ENCODE data around the gene PEG3. TPM values are rescaled to one million over a fixed set of nuclear protein-coding genes. Genes with fewer than 3 reads are reported as not detected.

Gene PEG3
- polyA plus RNA-seq, 1 donor (not counting 4 experiments of a cell fraction or from before 2014, with no cell fraction given) = 0.14 TPM

DNA sequence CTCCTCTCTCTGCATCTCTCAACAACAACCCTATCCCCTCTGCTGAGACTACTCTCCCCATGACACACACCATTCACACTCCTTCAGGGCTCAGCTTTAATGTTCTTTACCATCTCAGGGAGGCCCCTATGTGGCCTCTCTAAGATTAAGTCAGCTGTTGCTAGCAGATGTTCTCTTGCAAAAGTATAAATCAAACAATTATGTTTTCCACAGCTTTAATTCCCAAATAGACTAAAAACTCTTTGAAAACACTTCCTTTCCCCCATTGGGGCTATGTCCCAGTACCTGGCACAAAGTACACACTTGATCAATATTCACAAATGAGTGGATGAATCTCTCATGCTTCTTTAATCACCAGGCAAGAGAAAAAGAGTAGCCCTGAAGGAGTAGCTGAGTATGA lies 5.1 kb downstream of the PEG3 start:
- no peak for FAIRE-seq
- dilution Hi-C loops (cut with MboI; ENCODE audit: extremely low pct_ligation_motif_present, low sequenced_read_pairs) = no loop called here

DNA sequence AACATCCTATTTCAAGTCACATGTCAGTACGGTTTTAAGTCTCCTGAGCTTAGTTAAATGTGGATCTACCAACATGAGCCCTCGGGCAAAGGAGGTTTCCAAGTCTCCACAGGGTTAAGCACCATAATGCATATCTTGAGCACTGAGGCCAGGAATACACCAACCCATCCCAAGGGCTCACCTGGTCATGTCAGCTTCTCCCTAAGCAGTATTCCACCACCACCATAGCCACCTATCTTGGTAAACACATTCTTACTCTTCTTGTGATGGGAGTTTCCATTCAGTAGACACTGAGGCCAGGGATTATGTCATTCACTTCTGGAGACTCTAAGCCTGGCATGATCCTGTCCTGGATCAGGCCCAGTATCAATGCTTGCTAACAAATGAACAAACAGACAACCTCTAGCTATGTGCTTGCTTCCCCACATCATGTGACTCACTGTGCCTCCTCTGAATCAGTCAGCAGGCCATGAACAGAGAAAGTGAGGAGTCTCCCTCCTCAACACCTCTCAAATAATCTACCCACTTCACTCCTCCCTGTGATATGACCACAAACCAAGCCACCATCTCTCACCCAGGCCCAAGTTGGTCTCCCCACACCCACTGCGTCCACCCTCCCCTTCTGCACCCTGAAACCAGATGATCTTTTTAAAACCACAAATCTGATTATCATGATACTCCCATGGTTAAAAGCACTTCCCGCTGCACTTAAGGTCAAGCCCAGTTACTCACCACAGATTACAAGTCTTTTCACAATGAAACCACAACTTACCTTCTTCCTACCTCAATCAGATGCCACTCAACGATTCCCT lies 5.8 kb downstream of the PEG3 start:
- Histone ChIP-seq H4K20me1 (ENCODE audit: control insufficient read depth, extremely low read depth, insufficient read depth, low read length) (no peaks in the 10 kb centered on the region), H3K4me1 (ENCODE audit: control insufficient read depth, extremely low read depth, insufficient read depth, low read length) (no peaks in the 10 kb centered on the region), H3K4me2 (ENCODE audit: control insufficient read depth, extremely low read depth, insufficient read depth, low read depth, low read length) (no peak overlapping the region), H3K4me3 (ENCODE audit: control insufficient read depth in 2 of 3, extremely low read depth in 1 of 3, insufficient read depth in 2 of 3, low read depth in 1 of 3, low read length in 3 of 3) (no peak overlapping the region), H3K9me1 (ENCODE audit: control insufficient read depth, extremely low read depth, insufficient read depth, low read length) (no peaks in the 10 kb centered on the region), H3K9me3 (ENCODE audit: control insufficient read depth, low read depth, low read length) (peaks cover 15% of the 10 kb centered on the region), H3K36me3 (ENCODE audit: control insufficient read depth in 2 of 2, extremely low read depth in 1 of 2, insufficient read depth in 2 of 2, low read length in 2 of 2) (no peaks in the 10 kb centered on the region), H3K27ac (ENCODE audit: control insufficient read depth, insufficient read depth, low read length) (no peak overlapping the region), H2AFZ (ENCODE audit: control insufficient read depth, low read length) (no peak overlapping the region), H3K9ac (ENCODE audit: control insufficient read depth, extremely low read depth, insufficient read depth, low read length) (no peak overlapping the region), H3K27me3 (ENCODE audit: control insufficient read depth, extremely low read depth, insufficient read depth, low read length) (no peaks in the 10 kb centered on the region), H3K79me2 (ENCODE audit: control insufficient read depth, insufficient read depth, low read length) (no peaks in the 10 kb centered on the region)
- dilution Hi-C loops (cut with MboI; ENCODE audit: extremely low pct_ligation_motif_present, low sequenced_read_pairs) = no loop called here
- DNase-seq (ENCODE audit: low read depth, low spot score) (no peak), FAIRE-seq (no peak)
- no peak for TF ChIP-seq EZH2 (IDR thresholded peaks at IDR 0.05; ENCODE audit: low read length)
- TF ChIP-seq, protein P1, sequence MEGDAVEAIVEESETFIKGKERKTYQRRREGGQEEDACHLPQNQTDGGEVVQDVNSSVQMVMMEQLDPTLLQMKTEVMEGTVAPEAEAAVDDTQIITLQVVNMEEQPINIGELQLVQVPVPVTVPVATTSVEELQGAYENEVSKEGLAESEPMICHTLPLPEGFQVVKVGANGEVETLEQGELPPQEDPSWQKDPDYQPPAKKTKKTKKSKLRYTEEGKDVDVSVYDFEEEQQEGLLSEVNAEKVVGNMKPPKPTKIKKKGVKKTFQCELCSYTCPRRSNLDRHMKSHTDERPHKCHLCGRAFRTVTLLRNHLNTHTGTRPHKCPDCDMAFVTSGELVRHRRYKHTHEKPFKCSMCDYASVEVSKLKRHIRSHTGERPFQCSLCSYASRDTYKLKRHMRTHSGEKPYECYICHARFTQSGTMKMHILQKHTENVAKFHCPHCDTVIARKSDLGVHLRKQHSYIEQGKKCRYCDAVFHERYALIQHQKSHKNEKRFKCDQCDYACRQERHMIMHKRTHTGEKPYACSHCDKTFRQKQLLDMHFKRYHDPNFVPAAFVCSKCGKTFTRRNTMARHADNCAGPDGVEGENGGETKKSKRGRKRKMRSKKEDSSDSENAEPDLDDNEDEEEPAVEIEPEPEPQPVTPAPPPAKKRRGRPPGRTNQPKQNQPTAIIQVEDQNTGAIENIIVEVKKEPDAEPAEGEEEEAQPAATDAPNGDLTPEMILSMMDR (optimal IDR thresholded peaks at IDR 0.05 in 1 of 3, IDR thresholded peaks at IDR 0.05 in 1 of 3, conservative IDR thresholded peaks at IDR 0.05 in 1 of 3; ENCODE audit: extremely low read depth in 1 of 3, insufficient read depth in 2 of 3, low read length in 3 of 3) = no peak

More for the DNA sequence above, 5.1 kb downstream of the PEG3 start:
- Histone ChIP-seq H3K9ac (ENCODE audit: control insufficient read depth, extremely low read depth, insufficient read depth, low read length) (no peak overlapping the region), H3K4me1 (ENCODE audit: control insufficient read depth, extremely low read depth, insufficient read depth, low read length) (no peaks in the 10 kb centered on the region), H3K9me3 (ENCODE audit: control insufficient read depth, low read depth, low read length) (peaks cover 15% of the 10 kb centered on the region), H3K79me2 (ENCODE audit: control insufficient read depth, insufficient read depth, low read length) (no peaks in the 10 kb centered on the region), H4K20me1 (ENCODE audit: control insufficient read depth, extremely low read depth, insufficient read depth, low read length) (no peaks in the 10 kb centered on the region), H2AFZ (ENCODE audit: control insufficient read depth, low read length) (no peak overlapping the region), H3K9me1 (ENCODE audit: control insufficient read depth, extremely low read depth, insufficient read depth, low read length) (no peaks in the 10 kb centered on the region), H3K36me3 (ENCODE audit: control insufficient read depth in 2 of 2, extremely low read depth in 1 of 2, insufficient read depth in 2 of 2, low read length in 2 of 2) (no peaks in the 10 kb centered on the region), H3K4me3 (ENCODE audit: control insufficient read depth in 2 of 3, extremely low read depth in 1 of 3, insufficient read depth in 2 of 3, low read depth in 1 of 3, low read length in 3 of 3) (no peak overlapping the region), H3K27me3 (ENCODE audit: control insufficient read depth, extremely low read depth, insufficient read depth, low read length) (no peaks in the 10 kb centered on the region), H3K27ac (ENCODE audit: control insufficient read depth, insufficient read depth, low read length) (no peak overlapping the region), H3K4me2 (ENCODE audit: control insufficient read depth, extremely low read depth, insufficient read depth, low read depth, low read length) (no peak overlapping the region)
- DNase-seq (ENCODE audit: low read depth, low spot score) = no peak
- TF ChIP-seq EZH2 (IDR thresholded peaks at IDR 0.05; ENCODE audit: low read length) = no peak
- TF ChIP-seq, protein P1 (optimal IDR thresholded peaks at IDR 0.05 in 1 of 3, IDR thresholded peaks at IDR 0.05 in 1 of 3, conservative IDR thresholded peaks at IDR 0.05 in 1 of 3; ENCODE audit: extremely low read depth in 1 of 3, insufficient read depth in 2 of 3, low read length in 3 of 3) = no peak

All from keratinocyte (primary cell).